Retinal pigment epithelial cell (primary cell): ENCODE data around the gene RNF135.
"Not testable (repeated sequence)": the region's sequence is repeated elsewhere in the genome, so short reads cannot be mapped to it uniquely, and the experiment has no call there.

Experiments used
- DNase-seq: peaks from one replicate; pipeline ENCODE4 v3.0.0-alpha.2; 2010; ENCODE audit warnings: low read depth
- H3K4me3 ChIP-seq: 2 replicates; pipeline ENCODE4 v1.5.1; 2011; ENCODE audit warnings: mild to moderate bottlenecking, low read length, control low read depth, moderate library complexity
- TF ChIP-seq, protein P1 (sequence below): conservative IDR thresholded peaks from 2 replicates; pipeline ENCODE4 v1.5.1; 2011; ENCODE audit warnings: low read depth, low read length, control low read depth, inconsistent platforms

The RNF135 gene

DNA sequence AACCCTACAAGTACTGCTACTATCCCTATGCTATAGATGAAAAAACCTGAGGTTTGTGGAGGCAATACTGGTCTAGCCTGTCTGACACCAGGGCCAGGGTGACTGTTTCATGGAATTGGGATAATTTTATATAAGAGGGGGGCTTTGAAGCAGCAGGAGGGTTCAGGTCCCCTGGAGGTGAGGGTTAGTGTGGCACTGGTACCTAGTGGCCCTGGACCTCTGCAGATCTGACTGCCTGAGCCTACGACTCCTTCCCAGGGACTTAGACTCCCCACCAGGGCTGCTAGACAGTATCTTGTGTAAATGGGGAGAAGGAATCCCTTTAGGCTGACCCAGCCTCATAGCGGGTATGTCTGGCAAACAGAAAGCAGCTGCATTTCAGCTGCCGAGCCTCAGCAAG, 42.3 kb upstream of the RNF135 start:
- no peak overlapping the region for H3K4me3 ChIP-seq
- no peak for DNase-seq
- TF ChIP-seq, protein P1, sequence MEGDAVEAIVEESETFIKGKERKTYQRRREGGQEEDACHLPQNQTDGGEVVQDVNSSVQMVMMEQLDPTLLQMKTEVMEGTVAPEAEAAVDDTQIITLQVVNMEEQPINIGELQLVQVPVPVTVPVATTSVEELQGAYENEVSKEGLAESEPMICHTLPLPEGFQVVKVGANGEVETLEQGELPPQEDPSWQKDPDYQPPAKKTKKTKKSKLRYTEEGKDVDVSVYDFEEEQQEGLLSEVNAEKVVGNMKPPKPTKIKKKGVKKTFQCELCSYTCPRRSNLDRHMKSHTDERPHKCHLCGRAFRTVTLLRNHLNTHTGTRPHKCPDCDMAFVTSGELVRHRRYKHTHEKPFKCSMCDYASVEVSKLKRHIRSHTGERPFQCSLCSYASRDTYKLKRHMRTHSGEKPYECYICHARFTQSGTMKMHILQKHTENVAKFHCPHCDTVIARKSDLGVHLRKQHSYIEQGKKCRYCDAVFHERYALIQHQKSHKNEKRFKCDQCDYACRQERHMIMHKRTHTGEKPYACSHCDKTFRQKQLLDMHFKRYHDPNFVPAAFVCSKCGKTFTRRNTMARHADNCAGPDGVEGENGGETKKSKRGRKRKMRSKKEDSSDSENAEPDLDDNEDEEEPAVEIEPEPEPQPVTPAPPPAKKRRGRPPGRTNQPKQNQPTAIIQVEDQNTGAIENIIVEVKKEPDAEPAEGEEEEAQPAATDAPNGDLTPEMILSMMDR, result no peak

DNA sequence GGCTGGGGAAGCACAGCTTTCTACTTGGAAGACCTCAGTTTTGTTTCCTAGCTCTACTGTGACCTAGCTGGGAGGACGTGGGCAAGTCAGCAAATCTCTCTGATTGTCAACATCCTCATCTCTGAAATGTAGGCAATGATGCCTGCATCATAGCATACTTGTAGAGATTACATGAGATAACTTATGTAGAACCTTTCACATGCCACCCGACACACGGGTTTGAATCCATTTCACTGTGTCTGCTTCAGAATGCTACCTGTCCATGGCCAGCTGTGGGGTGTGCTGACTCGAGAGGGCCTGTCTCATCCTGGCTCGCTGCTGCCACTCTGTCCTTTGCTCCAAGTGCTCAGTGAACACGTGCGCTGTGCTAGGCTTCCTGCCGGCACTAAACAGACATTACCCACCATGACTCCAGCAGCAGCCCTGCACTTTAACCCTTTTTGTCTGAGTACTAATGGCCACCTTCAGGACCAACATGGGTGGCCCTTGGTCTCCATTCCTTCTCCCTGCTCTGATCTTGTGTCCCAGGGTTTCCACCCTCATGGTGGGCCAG, 41.7 kb upstream of the RNF135 start:
- no peak overlapping the region for H3K4me3 ChIP-seq
- no peak for DNase-seq
- TF ChIP-seq, protein P1, result no peak

DNA sequence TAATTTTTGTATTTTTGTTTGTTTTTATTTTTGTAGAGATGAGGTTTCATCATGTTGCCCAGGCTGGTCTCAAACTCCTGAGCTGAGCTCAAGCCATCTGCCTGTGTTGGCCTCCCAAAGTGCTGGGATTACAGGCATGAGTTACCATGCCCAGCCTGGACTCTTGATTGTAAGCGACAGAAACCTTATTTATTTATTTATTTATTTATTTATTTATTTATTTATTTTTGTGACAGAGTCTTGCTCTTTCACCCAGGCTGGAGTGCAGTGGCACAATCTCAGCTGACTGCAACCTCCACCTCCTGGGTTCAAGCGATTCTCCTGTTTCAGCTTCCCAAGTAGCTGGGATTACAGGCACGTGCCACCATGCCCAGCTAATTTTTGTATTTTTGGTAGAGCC, 41.0 kb upstream of the RNF135 start:
- not testable (repeated sequence) for H3K4me3 ChIP-seq, DNase-seq

DNA sequence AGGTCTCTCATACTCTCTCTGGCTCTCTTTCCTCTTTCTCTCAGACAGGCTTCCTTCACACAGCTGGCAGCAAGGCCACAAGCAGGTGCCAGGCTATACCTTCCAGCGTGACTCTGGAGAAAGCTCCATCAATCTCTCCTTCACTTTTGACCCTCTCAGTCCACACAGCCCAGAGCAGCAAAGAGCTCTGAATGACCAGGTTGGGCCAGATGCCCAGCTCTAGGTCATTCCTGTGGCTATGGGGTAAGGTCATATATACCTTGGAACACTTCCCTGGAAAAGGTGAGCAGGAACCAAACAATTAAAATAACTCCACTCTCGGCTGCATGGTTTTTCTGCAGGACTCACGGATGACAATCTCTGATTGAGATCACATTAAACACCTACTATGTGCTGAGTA, 40.3 kb upstream of the RNF135 start:
- TF ChIP-seq, protein P1, result no peak
- no peak for DNase-seq
- H3K4me3 ChIP-seq, result no peak overlapping the region

DNA sequence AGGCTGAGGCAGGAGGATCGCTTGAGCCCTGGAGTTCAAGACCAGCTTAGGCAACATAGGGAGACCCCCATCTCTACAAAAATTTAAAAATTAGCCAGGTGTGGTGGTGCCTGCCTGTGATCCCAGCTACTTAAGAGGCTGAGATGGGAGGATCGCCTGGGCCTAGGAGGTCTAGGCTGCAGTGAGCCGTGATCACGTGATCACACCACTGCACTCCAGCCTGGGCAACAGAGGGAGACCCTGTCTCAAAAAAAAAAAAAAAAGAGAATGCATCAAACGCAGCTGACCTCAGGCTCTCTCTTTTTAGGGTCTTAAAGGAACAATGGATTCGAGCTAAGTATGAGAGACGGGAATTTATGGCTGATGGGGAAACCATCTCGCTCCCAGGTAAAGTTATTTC, 39.3 kb upstream of the RNF135 start:
- H3K4me3 ChIP-seq, DNase-seq: not testable (repeated sequence)

DNA sequence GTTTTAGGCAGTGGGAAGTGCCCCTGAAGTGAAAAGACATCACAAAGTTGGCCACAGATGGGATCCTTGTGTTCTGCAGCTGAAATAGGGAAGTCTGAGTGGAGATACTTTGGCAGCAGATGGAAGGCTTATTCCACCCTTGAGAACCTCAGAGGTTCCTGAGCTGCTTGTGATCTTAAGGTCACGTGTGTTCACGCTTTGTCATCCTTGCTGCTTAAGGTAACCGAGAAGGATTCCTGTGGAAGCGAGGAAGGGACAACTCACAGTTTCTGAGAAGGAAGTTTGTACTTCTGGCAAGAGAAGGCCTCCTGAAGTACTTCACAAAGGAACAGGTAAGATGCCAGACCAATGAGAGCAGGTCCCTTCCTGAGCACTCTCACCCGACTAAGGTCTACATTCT, 36.9 kb upstream of the RNF135 start:
- TF ChIP-seq, protein P1, result no peak
- H3K4me3 ChIP-seq, result no peak overlapping the region
- DNase-seq, result no peak

DNA sequence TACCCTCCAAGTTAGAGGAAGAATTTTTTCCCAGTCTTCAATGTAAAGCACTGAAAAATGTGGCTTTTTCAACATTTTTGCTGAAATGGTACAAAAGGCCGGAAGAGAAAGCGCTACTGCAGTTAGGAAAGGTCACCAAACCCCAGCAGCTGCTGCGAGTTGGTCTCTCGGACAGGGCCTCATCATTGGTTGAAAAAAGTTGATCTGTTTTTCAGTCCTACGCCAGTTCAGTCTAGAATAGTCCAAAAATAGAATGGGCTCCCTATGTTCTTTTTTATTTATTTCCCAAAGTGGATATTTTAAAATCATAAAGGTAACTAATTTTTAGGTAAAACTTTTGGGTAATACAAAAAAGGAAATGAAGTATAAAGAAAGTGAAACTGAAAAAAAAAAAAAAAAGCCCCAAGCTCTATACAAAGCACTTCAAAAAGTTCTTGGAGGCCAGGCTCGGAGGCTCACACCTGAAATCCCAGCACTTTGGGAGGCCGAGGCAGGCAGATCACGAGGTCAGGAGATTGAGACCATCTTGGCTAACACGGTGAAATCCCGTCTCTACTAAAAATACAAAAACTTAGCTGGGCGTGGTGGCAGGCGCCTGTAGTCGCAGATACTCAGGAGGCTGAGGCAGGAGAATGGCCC, 31.7 kb upstream of the RNF135 start:
- H3K4me3 ChIP-seq, result no peak overlapping the region
- DNase-seq, result no peak
- TF ChIP-seq, protein P1, result no peak

DNA sequence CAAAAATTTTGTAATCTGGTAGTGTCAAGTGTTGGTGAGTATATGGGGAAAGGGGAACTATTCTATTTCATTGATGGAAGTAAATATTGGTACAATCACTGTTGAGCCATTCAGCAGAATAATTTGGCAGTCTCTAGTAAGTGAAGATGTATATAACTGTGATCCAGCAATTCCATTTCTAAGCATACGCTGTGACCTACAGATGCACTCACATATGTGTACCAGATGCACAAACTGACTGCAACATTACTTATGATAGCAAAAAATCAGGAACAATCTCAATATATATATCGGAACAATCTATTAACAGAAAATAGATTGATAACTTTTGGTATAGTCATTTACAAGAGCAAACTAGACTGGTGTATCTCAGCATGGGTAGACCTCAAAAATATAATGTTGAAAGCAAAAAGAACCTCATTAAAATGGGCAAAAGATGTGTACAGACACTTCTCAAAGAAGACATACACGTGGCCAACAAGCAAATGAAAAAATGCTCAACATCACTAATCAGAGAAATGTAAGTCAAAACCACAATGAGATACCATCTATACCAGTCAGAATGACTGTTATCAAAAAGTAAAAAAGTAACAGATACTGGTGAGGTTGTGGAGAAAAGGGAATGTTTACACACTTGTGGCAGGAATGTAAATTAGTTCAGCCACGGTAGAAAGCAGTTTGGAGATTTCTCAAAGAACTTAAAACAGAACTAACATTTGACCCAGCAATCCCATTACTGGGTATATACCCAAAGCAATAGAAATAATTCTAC, 28.3 kb upstream of the RNF135 start:
- TF ChIP-seq, protein P1, result no peak
- DNase-seq, result no peak
- no peak overlapping the region for H3K4me3 ChIP-seq
